ENCODE measurements around the gene ATP8A2. TPM values are rescaled to one million over a fixed set of nuclear protein-coding genes. Genes with fewer than 3 reads are reported as not detected.
A peak's percentile ranks its signal among the peaks of the same experiment; 100 is the strongest.

ATP8A2 gene
- polyA plus RNA-seq, 12 donors, result 1.3 to 3.3 (median 2.4) TPM; not detected in 1

DNA sequence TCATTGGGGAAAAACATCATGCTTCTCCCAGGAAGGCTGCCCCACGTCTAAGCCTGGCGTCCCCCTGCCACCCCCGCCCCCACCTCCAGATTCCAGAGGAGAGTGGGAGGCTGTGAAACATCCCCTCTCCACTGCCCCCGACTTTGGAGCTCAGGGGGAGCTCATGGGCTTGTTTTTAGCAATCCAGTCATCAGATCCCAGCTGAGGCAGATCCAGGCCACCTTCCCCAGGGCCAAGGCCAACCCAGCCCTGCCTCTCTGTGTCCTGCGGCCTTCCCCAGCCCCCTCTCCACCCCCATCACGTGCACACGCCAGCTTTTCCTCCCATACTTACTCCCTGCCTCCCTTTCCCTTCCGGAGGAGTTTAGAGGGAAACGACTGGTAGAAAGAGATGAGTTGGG lies 641.2 kb downstream of the ATP8A2 start:
- DNase-seq, result no peak

GRCh38 chr13:26015271-26016125 lies 643.7 kb downstream of the ATP8A2 start:
- DNase-seq, result peak; percentile 70

DNA sequence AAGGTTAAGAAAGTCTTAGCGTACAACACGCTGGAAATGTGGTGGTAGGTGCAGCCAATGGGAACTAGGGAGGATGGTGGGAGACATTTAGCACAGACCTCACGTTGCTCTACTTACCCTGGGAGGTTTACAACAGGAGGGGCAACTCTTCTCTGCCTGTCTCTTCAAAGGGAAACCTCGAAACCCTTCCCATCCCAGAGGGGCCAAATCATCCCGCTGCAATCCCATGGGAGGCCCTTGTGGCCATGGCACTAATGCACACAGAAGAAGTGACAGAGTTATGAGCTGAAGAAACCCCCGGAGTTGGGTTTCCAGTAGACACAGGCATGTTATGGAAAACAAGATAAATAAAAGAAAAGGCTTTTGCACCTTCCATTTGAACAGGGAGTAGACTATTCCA lies 644.4 kb downstream of the ATP8A2 start:
- no peak for DNase-seq

- DNase-seq, result no peak
Observed at GRCh38 chr13:26017196-26017921, 645.6 kb downstream of the ATP8A2 start.

- DNase-seq, result no peak
Observed at GRCh38 chr13:26017932-26018665, 646.3 kb downstream of the ATP8A2 start.

GRCh38 chr13:26019251-26019650 lies 647.5 kb downstream of the ATP8A2 start:
- DNase-seq, result no peak

GRCh38 chr13:26019881-26020870 lies 648.4 kb downstream of the ATP8A2 start:
- DNase-seq, result no peak

GRCh38 chr13:26020891-26021290 lies 649.1 kb downstream of the ATP8A2 start:
- DNase-seq, result no peak

DNA sequence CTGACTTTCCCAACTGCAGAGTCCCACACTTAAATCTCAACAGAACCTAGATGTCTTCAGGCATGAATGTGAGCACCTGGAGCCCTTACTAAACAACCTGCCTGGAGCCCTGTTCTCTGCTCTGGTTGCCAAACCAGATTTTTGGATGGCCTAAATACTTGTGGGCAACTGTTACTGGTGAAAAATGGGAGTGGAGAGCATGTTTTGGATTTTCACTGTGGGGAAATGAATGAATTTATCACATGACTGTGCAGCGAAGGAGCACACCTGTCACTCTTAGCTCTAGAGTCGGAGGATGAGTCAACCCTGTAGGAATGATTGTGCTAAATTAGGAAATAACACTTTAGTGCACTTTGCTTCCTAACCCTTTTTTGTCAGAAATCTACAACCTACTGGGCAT lies 649.7 kb downstream of the ATP8A2 start:
- DNase-seq, result no peak

DNA sequence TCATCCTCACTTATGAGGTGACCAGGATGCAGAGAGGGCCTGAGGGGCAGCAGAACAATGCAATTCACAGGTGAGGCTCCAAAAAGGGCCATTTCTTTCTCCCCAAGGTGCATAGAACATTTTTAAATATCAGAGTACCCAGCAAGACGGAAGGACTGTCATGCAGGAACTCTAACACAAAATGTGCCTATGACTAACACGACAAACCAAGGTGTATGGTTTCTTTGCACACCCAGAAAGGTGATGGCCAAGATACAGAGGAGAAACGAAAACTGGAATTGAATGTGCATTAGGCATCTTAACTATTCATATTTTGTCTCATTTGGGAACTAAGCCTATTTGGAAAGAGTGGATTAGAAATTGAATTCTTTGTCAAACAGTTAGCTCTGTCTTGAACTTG lies 650.2 kb downstream of the ATP8A2 start:
- DNase-seq, result no peak

DNA sequence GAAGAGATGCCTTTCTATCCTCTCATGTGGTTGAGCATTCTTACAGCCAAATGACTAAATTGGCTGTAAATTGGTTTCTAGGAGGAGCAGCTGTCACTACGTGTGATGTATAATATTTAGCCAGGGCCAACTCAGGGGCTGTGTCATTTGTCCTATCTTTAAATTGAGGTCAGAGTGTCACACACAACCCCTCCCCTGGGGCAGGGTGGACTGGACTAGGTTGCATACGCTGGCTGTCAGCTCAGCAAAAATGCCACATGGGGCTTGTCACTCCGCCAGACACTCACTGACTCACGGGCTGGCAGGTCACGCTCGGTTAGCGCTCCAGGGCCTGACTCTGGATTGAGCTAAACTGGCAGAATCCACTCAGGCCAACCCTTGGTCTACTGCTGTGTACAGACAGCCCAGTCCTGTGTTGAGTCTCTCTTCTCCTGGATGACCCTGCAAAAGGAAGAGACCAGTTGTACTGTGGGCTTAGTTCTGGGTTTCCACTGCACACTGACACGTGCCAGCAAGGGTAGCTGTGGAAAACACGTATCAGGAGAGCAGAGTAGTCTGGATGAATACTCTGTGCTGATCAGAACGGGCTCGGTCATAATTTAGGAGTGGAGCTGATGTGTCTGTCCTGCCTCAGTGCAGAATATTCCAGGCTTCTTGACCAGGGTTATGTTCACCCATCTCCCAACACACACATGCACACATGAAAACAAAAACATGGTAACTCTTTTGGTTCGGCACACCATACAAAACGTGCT lies 650.9 kb downstream of the ATP8A2 start:
- no peak for DNase-seq

DNA sequence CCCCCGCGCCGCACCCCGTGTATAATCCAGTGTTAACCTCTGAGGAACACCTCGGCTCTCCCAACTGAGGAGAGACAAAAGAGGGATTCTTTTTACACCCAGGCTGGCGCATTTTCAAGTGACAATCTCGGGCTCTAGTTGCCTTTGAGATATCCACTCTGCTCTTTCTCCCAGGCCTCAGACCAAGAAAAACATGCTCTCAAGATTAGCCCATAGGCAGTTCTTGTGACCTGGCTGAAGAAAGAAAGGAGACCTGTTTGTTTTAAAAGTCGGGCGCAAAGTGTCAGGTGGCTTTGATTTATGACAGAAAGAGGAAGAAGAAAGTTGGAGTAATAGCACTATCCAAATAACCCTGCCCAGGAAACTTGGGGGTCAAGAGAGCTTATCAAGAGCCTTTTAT lies 652.8 kb downstream of the ATP8A2 start:
- DNase-seq, result no peak

DNA sequence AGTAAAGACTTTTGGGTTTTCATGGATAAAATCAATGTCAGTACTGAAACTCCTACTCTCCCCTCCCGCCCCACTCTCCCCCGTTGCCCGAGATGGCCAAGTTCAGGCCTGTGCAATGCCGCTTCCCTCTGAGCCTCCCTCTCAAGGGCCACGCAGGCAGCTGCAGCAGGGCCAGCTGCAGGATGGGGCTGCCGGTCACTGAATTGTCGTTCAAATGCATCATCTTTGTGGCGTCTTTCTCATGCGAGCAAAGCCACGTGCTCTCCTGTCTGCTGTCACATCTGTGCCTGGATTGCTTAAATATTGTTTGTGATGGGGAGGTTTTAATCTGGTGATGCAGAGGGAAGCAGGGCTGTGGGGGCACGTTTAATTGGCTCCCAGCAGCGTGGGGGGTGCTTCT lies 653.4 kb downstream of the ATP8A2 start:
- no peak for DNase-seq

DNA sequence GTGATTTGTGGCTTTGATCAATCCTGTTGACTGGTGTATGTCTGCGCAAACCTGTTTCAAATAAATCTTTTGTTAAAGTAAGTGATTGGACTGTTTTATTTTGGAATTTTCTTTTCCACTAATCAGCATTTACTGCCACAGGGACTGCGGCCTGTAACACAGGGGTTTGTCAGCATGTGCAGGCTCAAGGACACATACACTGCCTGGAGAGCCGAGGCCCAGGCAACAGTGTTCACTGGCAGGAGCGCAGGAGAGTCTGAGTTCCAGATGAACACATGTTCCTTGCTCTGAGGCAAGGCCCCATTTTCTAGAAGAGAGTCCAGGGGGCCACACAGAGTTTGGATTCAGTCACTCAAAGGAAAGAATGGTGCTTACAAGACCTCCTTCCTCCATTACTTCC lies 654.0 kb downstream of the ATP8A2 start:
- no peak for DNase-seq

DNA sequence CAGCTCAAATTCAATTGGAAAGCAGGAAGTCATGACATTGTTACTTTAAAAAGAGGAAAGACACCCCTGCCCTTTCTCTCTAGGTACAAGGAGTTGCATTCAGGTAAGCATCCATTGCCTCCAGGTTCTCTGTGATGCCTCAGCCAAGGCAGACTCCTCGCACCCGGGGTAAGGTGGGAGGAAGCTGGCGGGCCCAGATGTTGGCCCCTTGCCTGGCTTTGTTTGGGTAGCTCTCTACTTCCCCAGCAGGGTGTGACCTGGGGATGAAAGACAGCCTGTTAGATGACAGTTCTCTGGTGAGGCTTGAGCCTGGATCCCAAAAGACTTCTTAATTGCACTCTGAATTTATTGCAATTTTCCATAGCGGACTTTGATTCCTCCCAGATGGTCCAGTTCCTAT lies 654.4 kb downstream of the ATP8A2 start:
- DNase-seq, result no peak

- DNase-seq, result no peak
Observed at GRCh38 chr13:26029581-26030136, 657.9 kb downstream of the ATP8A2 start.

GRCh38 chr13:26030331-26030730 lies 658.6 kb downstream of the ATP8A2 start:
- DNase-seq, result no peak

DNA sequence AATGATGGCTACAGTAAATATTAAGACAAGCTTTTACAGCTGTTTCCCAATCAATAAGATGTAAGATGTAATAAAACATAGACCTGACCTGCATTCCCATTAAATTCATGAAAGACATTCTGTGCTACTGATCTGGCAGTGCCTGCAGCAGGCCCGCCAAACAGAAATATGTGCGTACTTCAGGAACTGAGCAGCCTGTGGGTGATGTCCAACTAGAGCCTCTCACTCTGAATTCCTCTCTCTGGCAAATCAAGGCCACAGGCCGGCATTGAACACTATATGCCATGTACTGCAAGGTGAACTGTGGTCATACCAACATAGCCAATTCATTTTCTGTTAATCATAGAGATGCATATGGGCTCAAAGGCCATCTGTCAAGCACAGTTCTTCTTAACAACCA lies 662.2 kb downstream of the ATP8A2 start:
- no peak for DNase-seq

DNA sequence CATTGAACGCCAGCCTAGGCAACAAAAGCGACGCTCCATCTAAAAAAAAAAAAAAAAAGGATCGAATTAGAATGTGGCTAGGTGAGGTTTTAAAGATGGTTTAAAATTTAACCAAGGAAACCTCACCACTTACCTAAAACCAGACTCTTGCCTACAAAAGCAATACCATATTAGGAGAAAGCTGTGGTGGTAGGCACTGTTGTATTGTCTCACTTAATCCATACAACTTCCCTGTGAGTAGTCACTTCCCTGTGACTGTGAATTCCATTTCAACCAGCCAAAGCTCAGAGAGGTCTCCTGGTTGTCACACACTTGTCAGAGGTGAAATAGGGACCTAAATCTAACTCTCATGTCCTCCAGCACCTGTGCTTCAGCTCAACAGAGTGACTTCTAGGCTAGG lies 664.6 kb downstream of the ATP8A2 start:
- DNase-seq, result no peak

DNA sequence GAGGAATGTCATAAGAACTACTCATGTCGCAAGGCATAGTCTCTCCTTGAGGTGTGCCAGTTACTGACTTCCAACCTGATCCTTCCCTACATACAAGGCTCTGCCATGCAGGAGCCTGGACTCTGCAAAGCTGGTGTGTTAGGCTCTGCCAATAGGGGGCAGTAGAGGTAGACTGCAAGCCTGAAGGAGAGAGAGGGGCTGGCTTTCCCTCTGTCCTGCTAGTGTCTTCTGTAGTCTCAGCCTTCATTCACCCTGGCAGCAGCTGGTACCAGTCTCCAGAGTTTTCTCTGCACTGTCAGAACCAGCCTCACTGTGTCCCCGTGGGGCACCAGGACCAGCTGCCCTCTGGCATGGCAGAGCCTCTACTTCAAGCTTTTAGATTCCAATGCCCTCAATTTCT lies 665.5 kb downstream of the ATP8A2 start:
- DNase-seq, result no peak
